ENCODE data around the gene CSAG2. TPM values are rescaled to one million over a fixed set of nuclear protein-coding genes. Genes with fewer than 3 reads are reported as not detected.
"Not testable (repeated sequence)": the region's sequence is repeated elsewhere in the genome, so short reads cannot be mapped to it uniquely, and the experiment has no call there.

CSAG2 gene
- total and polyA plus RNA-seq, 8 donors = not detected

- H3K27me3 ChIP-seq = no peaks in the 10 kb centered on the region
- no peak overlapping the region for H3K27ac ChIP-seq
- H3K36me3 ChIP-seq = no peaks in the 10 kb centered on the region
- H3K4me1 ChIP-seq = no peaks in the 10 kb centered on the region
- 52 to 89% (median 75%) methylated on average over 1 to 2 of the region's 2 CpGs for WGBS, 5 donors
- no peak overlapping the region for H3K4me3 ChIP-seq
- no peaks in the 10 kb centered on the region for H3K9me3 ChIP-seq
- DNase-seq = no peak
- TF ChIP-seq POLR2A (IDR thresholded peaks at IDR 0.05) (no peak), EP300 (IDR thresholded peaks at IDR 0.05) (no peak), CTCF (IDR thresholded peaks at IDR 0.05) (no peak), POLR2AphosphoS5 (IDR thresholded peaks at IDR 0.05) (no peak)
- intact Hi-C loops (cut with DNase I; ENCODE audit: low total_unique reads) = no loop called here
Observed at GRCh38 chrX:152735101-152735500, 26.0 kb upstream of the CSAG2 start.

- DNase-seq; intact Hi-C loops (cut with DNase I; ENCODE audit: low total_unique reads); H3K4me1 ChIP-seq; H3K4me3 ChIP-seq; H3K27ac ChIP-seq; H3K27me3 ChIP-seq; H3K36me3 ChIP-seq; H3K9me3 ChIP-seq: not testable (repeated sequence)
- WGBS, 5 donors = 89 to 99% (median 94%) methylated on average over 10 to 22 of the region's 22 CpGs
Observed at GRCh38 chrX:152734143-152734858, 25.2 kb upstream of the CSAG2 start.

GRCh38 chrX:152733261-152733975 is 24.3 kb upstream of the CSAG2 start, which contains the start of the genes CSAG1 and MAGEA12:
Gene CSAG1, minus strand, starts transcription at chrX:152733721. Its CDS starts 1,261 bp downstream, at chrX:152732460.
Gene MAGEA12, plus strand, starts transcription at chrX:152733757. Its CDS starts 2,405 bp downstream, at chrX:152736162.
- Histone ChIP-seq H3K36me3 (no peaks in the 10 kb centered on the region), H3K9me3 (no peaks in the 10 kb centered on the region), H3K27me3 (no peaks in the 10 kb centered on the region), H3K4me3 (no peak within 1 kb of the TSS), H3K27ac (no peak within 1 kb of the TSS), H3K4me1 (no peaks in the 10 kb centered on the region)
- no peak for DNase-seq
- intact Hi-C loops (cut with DNase I; ENCODE audit: low total_unique reads) = no loop called here
- TF ChIP-seq EP300 (IDR thresholded peaks at IDR 0.05) (no peak), CTCF (IDR thresholded peaks at IDR 0.05) (no peak), POLR2AphosphoS5 (IDR thresholded peaks at IDR 0.05) (no peak), POLR2A (IDR thresholded peaks at IDR 0.05) (no peak)
- WGBS, 5 donors = 75 to 93% (median 83%) methylated on average over 4 to 20 of the region's 21 CpGs

GRCh38 chrX:152725409-152725808 is 16.3 kb upstream of the CSAG2 start:
- no peak for DNase-seq
- 58 to 73% (median 65%) methylated on average over 6 to 7 of the region's 7 CpGs for WGBS, 5 donors
- TF ChIP-seq POLR2A (IDR thresholded peaks at IDR 0.05) (no peak), POLR2AphosphoS5 (IDR thresholded peaks at IDR 0.05) (no peak), CTCF (IDR thresholded peaks at IDR 0.05) (no peak), EP300 (IDR thresholded peaks at IDR 0.05) (no peak)
- H3K27me3 ChIP-seq = peaks cover 0 to 4% (median 0%) of the 10 kb centered on the region in 3 donors
- no peak overlapping the region for H3K27ac ChIP-seq
- intact Hi-C loops (cut with DNase I; ENCODE audit: low total_unique reads) = no loop called here
- no peak overlapping the region for H3K4me3 ChIP-seq
- no peaks in the 10 kb centered on the region for H3K9me3 ChIP-seq
- H3K36me3 ChIP-seq = no peaks in the 10 kb centered on the region
- H3K4me1 ChIP-seq = no peaks in the 10 kb centered on the region

GRCh38 chrX:152713815-152714787 is 5.0 kb upstream of the CSAG2 start, which contains the start of gene MAGEA2B:
Gene MAGEA2B, plus strand, starts transcription at chrX:152714628. Its CDS starts 2,479 bp downstream, at chrX:152717107.
- no CpG with 5 or more reads among the region's 35 CpGs for WGBS, 5 donors

GRCh38 chrX:152713195-152713594 is 4.1 kb upstream of the CSAG2 start:
- DNase-seq; H3K4me3 ChIP-seq; intact Hi-C loops (cut with DNase I; ENCODE audit: low total_unique reads); H3K27me3 ChIP-seq; H3K27ac ChIP-seq; H3K4me1 ChIP-seq; H3K9me3 ChIP-seq; H3K36me3 ChIP-seq: not testable (repeated sequence)
- no CpG with 5 or more reads among the region's 5 CpGs for WGBS, 5 donors

More at GRCh38 chrX:152713815-152714787, 5.0 kb upstream of the CSAG2 start, which contains the start of gene MAGEA2B:
- H3K4me3 ChIP-seq; intact Hi-C loops (cut with DNase I; ENCODE audit: low total_unique reads); H3K27ac ChIP-seq; H3K4me1 ChIP-seq; H3K9me3 ChIP-seq; DNase-seq; H3K36me3 ChIP-seq; H3K27me3 ChIP-seq: not testable (repeated sequence)

GRCh38 chrX:152706500-152706899 is 2.6 kb downstream of the CSAG2 start:
- DNase-seq; intact Hi-C loops (cut with DNase I; ENCODE audit: low total_unique reads): not testable (repeated sequence)

More at GRCh38 chrX:152706500-152706899, 2.6 kb downstream of the CSAG2 start:
- 72 to 79% (median 77%) methylated on average over 2 to 4 of the region's 7 CpGs; no CpG with 5 or more reads in 1 of the 5 donors for WGBS, 5 donors
- not testable (repeated sequence) for H3K36me3 ChIP-seq, H3K4me3 ChIP-seq, H3K4me1 ChIP-seq, H3K9me3 ChIP-seq, H3K27me3 ChIP-seq, H3K27ac ChIP-seq

All from stomach (tissue), 9 donors.